Measurements from ENCODE around the gene PPP1R11. TPM values are rescaled to one million over a fixed set of nuclear protein-coding genes. Genes with fewer than 3 reads are reported as not detected.
"Not testable (repeated sequence)": the region's sequence is repeated elsewhere in the genome, so short reads cannot be mapped to it uniquely, and the experiment has no call there.

PPP1R11 gene
- total RNA-seq, 2 donors from 2014 or later, result 18.9 to 34.3 TPM

- TF ChIP-seq CTCF (IDR thresholded peaks at IDR 0.05), result no peak
- no peak for TF ChIP-seq POLR2A (IDR thresholded peaks at IDR 0.05)
- intact Hi-C loops (cut with DNase I), result no loop called here
- Histone ChIP-seq H3K36me3 (replicated peaks in 1 of 2; ENCODE audit: insufficient read depth in 1 of 2, low read depth in 2 of 2) (no peaks in the 10 kb centered on the region), H3K4me3 (no peak overlapping the region), H3K4me1 (peaks cover 3% of the 10 kb centered on the region), H3K27me3 (no peaks in the 10 kb centered on the region), H3K9me3 (no peaks in the 10 kb centered on the region), H3K27ac (no peak overlapping the region)
- WGBS, 2 donors, result 52 to 53% methylated on average over 1 of the region's 1 CpG
- DNase-seq (no peak), ATAC-seq (no peak)
Observed at GRCh38 chr6:30025186-30025585, 41.8 kb upstream of the PPP1R11 start.

GRCh38 chr6:30029588-30029987, 37.4 kb upstream of the PPP1R11 start:
- DNase-seq (no peak), ATAC-seq (no peak)
- no peaks in the 10 kb centered on the region for H3K27me3 ChIP-seq
- H3K4me1 ChIP-seq, result peaks cover 3% of the 10 kb centered on the region
- no peaks in the 10 kb centered on the region for H3K36me3 ChIP-seq (replicated peaks in 1 of 2; ENCODE audit: insufficient read depth in 1 of 2, low read depth in 2 of 2)
- no peak overlapping the region for H3K4me3 ChIP-seq
- no peaks in the 10 kb centered on the region for H3K9me3 ChIP-seq
- intact Hi-C loops (cut with DNase I), result no loop called here
- no peak for TF ChIP-seq POLR2A (IDR thresholded peaks at IDR 0.05)
- no peak for TF ChIP-seq CTCF (IDR thresholded peaks at IDR 0.05)
- 93 to 100% methylated on average over 1 of the region's 1 CpG for WGBS, 2 donors
- H3K27ac ChIP-seq, result no peak overlapping the region

- no peak for DNase-seq
- no peaks in the 10 kb centered on the region for H3K4me1 ChIP-seq
- TF ChIP-seq POLR2A (IDR thresholded peaks at IDR 0.05) (no peak), CTCF (IDR thresholded peaks at IDR 0.05) (no peak)
- ATAC-seq, result no peak
- no peaks in the 10 kb centered on the region for H3K9me3 ChIP-seq
- no peak overlapping the region for H3K27ac ChIP-seq
- no peaks in the 10 kb centered on the region for H3K36me3 ChIP-seq (replicated peaks in 1 of 2; ENCODE audit: insufficient read depth in 1 of 2, low read depth in 2 of 2)
- intact Hi-C loops (cut with DNase I), result no loop called here
- H3K27me3 ChIP-seq, result no peaks in the 10 kb centered on the region
- no peak overlapping the region for H3K4me3 ChIP-seq
Observed at GRCh38 chr6:30031381-30031780, 35.6 kb upstream of the PPP1R11 start.

- ATAC-seq; H3K27ac ChIP-seq; H3K4me1 ChIP-seq; H3K9me3 ChIP-seq; H3K27me3 ChIP-seq; H3K4me3 ChIP-seq; H3K36me3 ChIP-seq (replicated peaks in 1 of 2; ENCODE audit: insufficient read depth in 1 of 2, low read depth in 2 of 2); intact Hi-C loops (cut with DNase I): not testable (repeated sequence)
- peak in 2 of 4 donors; percentile 5 to 18 for DNase-seq
- WGBS, 2 donors, result 62 to 65% methylated on average over 5 of the region's 5 CpGs
Observed at GRCh38 chr6:30033440-30033839, 33.6 kb upstream of the PPP1R11 start.

- Histone ChIP-seq H3K4me1 (no peaks in the 10 kb centered on the region), H3K36me3 (replicated peaks in 1 of 2; ENCODE audit: insufficient read depth in 1 of 2, low read depth in 2 of 2) (no peaks in the 10 kb centered on the region), H3K27ac (no peak overlapping the region), H3K27me3 (no peaks in the 10 kb centered on the region), H3K9me3 (no peaks in the 10 kb centered on the region), H3K4me3 (no peak overlapping the region)
- DNase-seq (no peak), ATAC-seq (no peak)
- intact Hi-C loops (cut with DNase I), result no loop called here
- 88 to 91% methylated on average over 1 of the region's 1 CpG for WGBS, 2 donors
- TF ChIP-seq CTCF (IDR thresholded peaks at IDR 0.05) (no peak), POLR2A (IDR thresholded peaks at IDR 0.05) (no peak)
Observed at GRCh38 chr6:30035784-30036183, 31.2 kb upstream of the PPP1R11 start.

Measured in body of pancreas (tissue), 4 donors.